DND-41 (cell line): ENCODE data around the gene SENP8.

Source experiments
- ATAC-seq: fragments of 200-7000 bp; cut with Tn5 transposase; 3 replicates; pipeline ENCODE4 v1.9.1; 2021; ENCODE audit warnings: low read depth; ENCODE audit not compliant: insufficient read depth
- DNase-seq: peaks from one replicate; pipeline ENCODE4 v3.0.0-alpha.2; 2020
- H2AFZ ChIP-seq: 2 replicates; pipeline ENCODE4 v1.6.0; 2012; ENCODE audit warnings: low read depth, low read length
- H3K27ac ChIP-seq: 2 replicates; pipeline ENCODE4 v1.5.1; 2012; ENCODE audit warnings: low read length, inconsistent platforms
- H3K27me3 ChIP-seq: fragments of 200-600 bp; sonication (generic); 2 replicates; pipeline ENCODE4 v1.6.0; 2012; ENCODE audit warnings: low read length, mild to moderate bottlenecking, inconsistent platforms; ENCODE audit not compliant: insufficient read depth, poor library complexity
- H3K36me3 ChIP-seq: 2 replicates; pipeline ENCODE4 v1.5.1; 2012; ENCODE audit warnings: low read length, inconsistent platforms; ENCODE audit not compliant: insufficient read depth
- H3K4me1 ChIP-seq: 2 replicates; pipeline ENCODE4 v1.5.1; 2012; ENCODE audit warnings: mild to moderate bottlenecking, low read length; ENCODE audit not compliant: insufficient read depth
- H3K4me2 ChIP-seq: 2 replicates; pipeline ENCODE4 v1.6.0; 2012; ENCODE audit warnings: mild to moderate bottlenecking, moderate library complexity, low read length, inconsistent platforms; ENCODE audit not compliant: insufficient read depth
- H3K4me3 ChIP-seq, 2 experiments: fragments of 200-600 bp in 1 of 2; shearing (Covaris generic) in 1 of 2; 2 replicates each; pipeline ENCODE4 v1.5.1; 2012 to 2016; ENCODE audit warnings: inconsistent platforms in 2 of 2, low read length in 2 of 2, mild to moderate bottlenecking in 2 of 2, low read depth in 1 of 2, moderate library complexity in 1 of 2
- H3K79me2 ChIP-seq: 2 replicates; pipeline ENCODE4 v1.6.0; 2012; ENCODE audit warnings: low read length, inconsistent platforms; ENCODE audit not compliant: insufficient read depth
- H3K9ac ChIP-seq: 2 replicates; pipeline ENCODE4 v1.6.0; 2012; ENCODE audit warnings: low read depth, mild to moderate bottlenecking, inconsistent platforms, low read length, moderate library complexity
- H3K9me3 ChIP-seq: 2 replicates; pipeline ENCODE4 v1.5.1; 2012; ENCODE audit warnings: low read length, moderate library complexity, mild to moderate bottlenecking, inconsistent platforms; ENCODE audit not compliant: insufficient read depth, severe bottlenecking
- H4K20me1 ChIP-seq: 2 replicates; pipeline ENCODE4 v1.6.0; 2012; ENCODE audit warnings: low read length; ENCODE audit not compliant: insufficient read depth
- EZH2 ChIP-seq: IDR thresholded peaks from 3 replicates; pipeline ENCODE4 v1.6.1; 2012; ENCODE audit warnings: borderline replicate concordance, low read depth, mild to moderate bottlenecking, moderate library complexity, low read length, inconsistent platforms; ENCODE audit not compliant: severe bottlenecking
- TF ChIP-seq, protein P1 (sequence below): IDR thresholded peaks from 2 replicates; pipeline ENCODE4 v1.5.1; 2012; ENCODE audit warnings: borderline replicate concordance, low read length, moderate library complexity, mild to moderate bottlenecking; ENCODE audit not compliant: poor library complexity, severe bottlenecking; ENCODE audit errors: extremely low read depth

Gene SENP8

DNA sequence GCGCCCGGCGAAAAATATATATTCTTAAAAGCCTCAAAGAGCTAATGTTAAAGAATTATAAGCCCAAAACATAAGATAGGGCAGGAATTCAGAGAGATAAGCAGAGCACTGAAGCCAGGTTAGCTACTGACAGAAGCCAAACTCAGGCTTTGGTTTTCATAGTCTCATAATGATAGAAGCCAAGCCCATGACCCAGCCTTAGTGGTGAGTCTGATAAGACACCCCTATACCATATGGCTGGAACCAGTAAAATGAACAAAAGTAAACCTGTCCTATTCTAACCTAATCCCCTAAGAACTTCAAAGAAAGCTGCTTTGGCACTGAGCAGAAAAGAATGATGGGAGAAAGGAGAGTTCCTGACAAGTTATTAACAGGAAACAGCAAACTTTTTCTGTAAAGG, 26.2 kb upstream of the SENP8 start:
- H3K9ac ChIP-seq: no peak overlapping the region
- TF ChIP-seq, protein P1, sequence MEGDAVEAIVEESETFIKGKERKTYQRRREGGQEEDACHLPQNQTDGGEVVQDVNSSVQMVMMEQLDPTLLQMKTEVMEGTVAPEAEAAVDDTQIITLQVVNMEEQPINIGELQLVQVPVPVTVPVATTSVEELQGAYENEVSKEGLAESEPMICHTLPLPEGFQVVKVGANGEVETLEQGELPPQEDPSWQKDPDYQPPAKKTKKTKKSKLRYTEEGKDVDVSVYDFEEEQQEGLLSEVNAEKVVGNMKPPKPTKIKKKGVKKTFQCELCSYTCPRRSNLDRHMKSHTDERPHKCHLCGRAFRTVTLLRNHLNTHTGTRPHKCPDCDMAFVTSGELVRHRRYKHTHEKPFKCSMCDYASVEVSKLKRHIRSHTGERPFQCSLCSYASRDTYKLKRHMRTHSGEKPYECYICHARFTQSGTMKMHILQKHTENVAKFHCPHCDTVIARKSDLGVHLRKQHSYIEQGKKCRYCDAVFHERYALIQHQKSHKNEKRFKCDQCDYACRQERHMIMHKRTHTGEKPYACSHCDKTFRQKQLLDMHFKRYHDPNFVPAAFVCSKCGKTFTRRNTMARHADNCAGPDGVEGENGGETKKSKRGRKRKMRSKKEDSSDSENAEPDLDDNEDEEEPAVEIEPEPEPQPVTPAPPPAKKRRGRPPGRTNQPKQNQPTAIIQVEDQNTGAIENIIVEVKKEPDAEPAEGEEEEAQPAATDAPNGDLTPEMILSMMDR: no peak
- no peak for TF ChIP-seq EZH2
- H3K36me3 ChIP-seq: no peaks in the 10 kb centered on the region
- no peaks in the 10 kb centered on the region for H3K27me3 ChIP-seq
- no peaks in the 10 kb centered on the region for H3K9me3 ChIP-seq
- DNase-seq (no peak), ATAC-seq (no peak)
- H3K4me1 ChIP-seq: no peaks in the 10 kb centered on the region
- no peaks in the 10 kb centered on the region for H4K20me1 ChIP-seq
- H3K79me2 ChIP-seq: no peaks in the 10 kb centered on the region
- no peak overlapping the region for H3K4me3 ChIP-seq
- H3K4me2 ChIP-seq: no peak overlapping the region
- no peak overlapping the region for H3K27ac ChIP-seq
- H2AFZ ChIP-seq: no peak overlapping the region

DNA sequence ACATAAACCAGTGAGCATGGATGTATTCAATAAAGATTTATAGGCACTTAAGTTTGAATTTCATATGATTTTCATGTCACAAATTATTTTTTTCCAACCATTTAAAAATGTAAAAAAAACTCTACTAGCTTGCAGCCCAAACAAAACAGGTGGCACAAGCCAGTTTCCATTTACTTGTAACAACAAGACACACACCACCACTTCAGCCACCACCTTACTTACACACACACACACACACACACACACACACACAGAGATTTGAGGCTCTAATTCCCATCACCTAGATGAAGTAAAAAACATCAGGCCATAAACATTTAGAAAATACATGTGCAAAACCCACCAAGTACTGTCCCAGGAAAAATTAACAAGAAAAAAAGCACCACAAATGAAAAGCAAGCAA, 25.5 kb upstream of the SENP8 start:
- no peak overlapping the region for H3K4me3 ChIP-seq
- no peaks in the 10 kb centered on the region for H3K4me1 ChIP-seq
- H3K4me2 ChIP-seq: no peak overlapping the region
- no peaks in the 10 kb centered on the region for H3K27me3 ChIP-seq
- H3K9me3 ChIP-seq: no peaks in the 10 kb centered on the region
- H3K27ac ChIP-seq: no peak overlapping the region
- H3K36me3 ChIP-seq: no peaks in the 10 kb centered on the region
- H2AFZ ChIP-seq: no peak overlapping the region
- TF ChIP-seq, protein P1: no peak
- TF ChIP-seq EZH2: no peak
- no peaks in the 10 kb centered on the region for H4K20me1 ChIP-seq
- DNase-seq: no peak
- H3K9ac ChIP-seq: no peak overlapping the region
- ATAC-seq: no peak
- no peaks in the 10 kb centered on the region for H3K79me2 ChIP-seq

DNA sequence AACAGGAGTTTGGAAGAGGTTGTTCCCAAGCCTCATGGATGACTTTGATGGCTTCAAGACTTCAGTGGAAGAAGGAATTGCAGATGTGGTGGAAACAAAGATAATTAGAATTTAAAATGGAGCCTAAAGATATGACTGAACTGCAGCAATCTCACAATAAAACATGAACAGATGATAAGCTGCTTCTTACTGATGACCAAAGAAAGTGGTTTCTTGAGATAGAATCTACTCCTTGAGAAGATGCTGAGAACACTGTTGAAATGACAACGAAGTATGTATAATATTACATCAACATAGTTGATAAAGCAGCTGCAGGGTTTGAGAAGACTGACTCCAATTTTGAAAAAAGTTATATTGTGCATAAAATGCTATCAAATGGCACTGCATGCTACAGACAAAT, 21.4 kb upstream of the SENP8 start:
- Histone ChIP-seq H3K4me1 (no peaks in the 10 kb centered on the region), H3K4me3 (no peak overlapping the region), H2AFZ (no peak overlapping the region), H3K79me2 (no peaks in the 10 kb centered on the region), H3K4me2 (no peak overlapping the region), H3K9ac (no peak overlapping the region), H3K27ac (no peak overlapping the region), H3K27me3 (no peaks in the 10 kb centered on the region), H3K36me3 (no peaks in the 10 kb centered on the region), H3K9me3 (no peaks in the 10 kb centered on the region), H4K20me1 (no peaks in the 10 kb centered on the region)
- DNase-seq (no peak), ATAC-seq (no peak)
- TF ChIP-seq, protein P1: no peak
- no peak for TF ChIP-seq EZH2

DNA sequence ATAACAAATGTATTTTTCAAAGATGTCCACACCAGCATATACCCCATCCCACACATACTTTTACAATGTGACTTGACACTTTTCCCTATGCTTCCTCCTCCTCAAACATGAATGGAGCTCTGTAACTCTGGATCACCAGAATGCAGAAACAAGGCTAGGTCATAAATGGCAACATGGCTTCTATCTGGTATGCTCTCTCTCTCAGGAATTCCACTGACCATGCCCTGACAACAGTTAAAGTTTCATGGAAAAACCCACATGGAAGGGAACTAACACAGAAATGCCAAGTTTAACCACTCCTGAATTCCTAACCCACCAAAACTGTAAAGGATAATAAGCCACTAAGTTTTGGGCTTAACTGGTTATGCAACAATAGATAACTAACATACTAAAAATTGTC, 20.2 kb upstream of the SENP8 start:
- H2AFZ ChIP-seq: no peak overlapping the region
- H3K27ac ChIP-seq: no peak overlapping the region
- H3K27me3 ChIP-seq: no peaks in the 10 kb centered on the region
- no peak overlapping the region for H3K4me2 ChIP-seq
- no peaks in the 10 kb centered on the region for H3K36me3 ChIP-seq
- no peak overlapping the region for H3K4me3 ChIP-seq
- no peak for DNase-seq
- no peak for TF ChIP-seq EZH2
- TF ChIP-seq, protein P1: no peak
- no peaks in the 10 kb centered on the region for H4K20me1 ChIP-seq
- H3K79me2 ChIP-seq: no peaks in the 10 kb centered on the region
- ATAC-seq: no peak
- H3K4me1 ChIP-seq: no peaks in the 10 kb centered on the region
- H3K9ac ChIP-seq: no peak overlapping the region
- H3K9me3 ChIP-seq: no peaks in the 10 kb centered on the region
